ENCODE measurements around the gene NOD2. TPM values are rescaled to one million over a fixed set of nuclear protein-coding genes. Genes with fewer than 3 reads are reported as not detected.

NOD2 gene
- polyA plus RNA-seq, 10 donors = 0.62 to 1.6 (median 0.90) TPM

DNA sequence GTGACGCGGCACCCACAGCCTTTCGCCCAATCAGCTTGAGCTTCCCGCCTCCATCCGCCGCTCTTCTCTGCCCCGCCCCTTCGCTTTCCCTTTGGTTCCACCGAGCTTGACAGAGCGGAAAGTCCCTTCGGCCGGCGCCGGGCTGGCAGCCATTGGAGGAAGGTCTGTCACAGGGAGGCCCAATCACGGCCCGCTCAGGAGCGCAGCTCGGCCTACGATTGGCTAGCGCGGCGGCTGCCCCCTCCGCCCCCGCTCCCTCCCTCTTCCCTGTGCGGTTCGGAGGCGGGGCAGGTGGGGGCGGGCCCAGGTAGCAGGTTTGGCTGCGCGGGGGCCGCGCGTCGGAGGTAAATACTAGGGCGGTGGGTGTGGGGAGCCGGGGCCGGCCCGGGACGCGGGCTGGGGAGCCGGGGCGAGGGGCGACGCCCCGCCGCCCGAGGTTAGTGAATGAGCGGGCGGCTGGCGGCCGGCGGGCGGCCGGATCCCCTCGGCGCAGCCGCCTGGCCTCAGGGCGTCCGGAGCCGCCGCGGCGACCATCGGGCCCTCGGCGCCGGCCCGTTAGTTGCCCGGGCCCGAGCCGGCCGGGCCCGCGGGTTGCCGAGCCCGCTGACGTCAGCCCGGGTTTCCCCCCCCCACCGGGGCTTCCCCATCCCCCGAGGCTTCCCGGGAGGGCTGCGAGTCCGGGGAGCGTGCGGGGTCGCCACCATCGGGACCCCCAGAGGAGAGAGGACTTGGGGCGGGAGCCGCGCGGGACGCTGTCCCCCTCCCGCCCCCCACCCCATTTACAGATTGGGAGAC is 48.6 kb downstream of the NOD2 start, which contains the start of gene CYLD:
Gene CYLD, plus strand, starts transcription at position 306 of the 795 bp plus-strand sequence. CDS start 7,613 bp downstream, outside the sequence.
- DNase-seq = peak; percentile 99 to 100 (median 100)

DNA sequence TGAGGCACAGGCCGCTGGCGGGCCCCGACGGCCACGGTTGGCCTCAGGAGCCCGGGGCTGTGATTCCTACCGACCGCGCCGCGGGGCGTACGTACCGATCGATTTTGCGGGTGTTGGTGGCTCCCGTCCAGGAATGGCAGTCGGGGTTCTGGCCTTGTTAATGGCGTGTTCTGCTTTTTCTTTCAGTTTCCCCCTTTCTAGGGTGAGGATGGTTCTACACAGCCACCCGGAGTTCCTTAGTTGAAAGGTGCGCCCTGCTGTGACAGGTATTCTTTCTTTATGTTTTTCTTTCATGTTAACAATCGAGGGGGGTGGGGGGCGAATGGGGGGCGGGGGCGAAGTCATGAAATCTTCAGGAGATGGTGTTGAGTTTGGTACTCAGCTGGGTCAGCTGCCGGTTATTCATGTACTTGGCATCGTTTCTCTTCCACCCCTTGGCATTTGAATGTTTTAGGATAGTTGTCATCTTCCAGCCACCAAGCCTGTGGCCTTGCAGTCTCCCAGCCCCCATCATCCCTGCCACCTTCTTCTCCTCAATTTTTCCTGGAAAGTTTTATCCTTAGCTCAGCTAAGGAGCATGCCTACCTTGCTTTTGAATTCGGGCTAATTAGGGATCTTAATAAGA is 49.3 kb downstream of the NOD2 start:
- peak in 1 of 3 donors; percentile 48 for DNase-seq

DNA sequence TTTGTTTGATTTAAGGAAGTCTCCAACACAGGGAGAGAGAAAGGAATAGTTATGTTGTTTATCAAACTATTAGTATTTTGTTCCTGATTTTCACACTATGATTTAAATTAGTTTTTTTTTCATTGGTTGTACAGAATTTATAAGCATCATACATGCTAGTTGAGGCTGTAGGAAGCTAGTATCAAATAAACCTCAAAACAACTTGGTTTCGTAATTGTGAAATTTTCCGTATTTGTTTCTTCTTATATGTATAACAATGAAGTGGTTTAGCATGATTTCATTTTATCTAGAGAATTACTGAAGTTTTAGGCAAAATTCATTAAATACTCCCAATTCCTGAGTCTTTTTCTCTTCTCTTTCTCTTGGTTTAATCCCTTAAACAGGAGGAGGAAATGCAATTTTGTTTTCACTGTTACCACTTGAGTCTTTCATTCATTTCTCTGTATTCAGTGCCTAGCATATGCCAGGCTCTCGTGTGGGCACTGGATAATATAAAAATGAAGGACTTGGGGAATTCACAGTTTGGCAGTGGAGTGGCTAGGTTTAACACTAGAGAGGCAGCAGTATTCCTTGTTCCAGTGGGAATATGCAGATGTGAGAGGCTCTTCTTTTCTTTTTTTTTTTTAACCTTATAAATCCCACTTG is 50.3 kb downstream of the NOD2 start:
- no peak for DNase-seq

DNA sequence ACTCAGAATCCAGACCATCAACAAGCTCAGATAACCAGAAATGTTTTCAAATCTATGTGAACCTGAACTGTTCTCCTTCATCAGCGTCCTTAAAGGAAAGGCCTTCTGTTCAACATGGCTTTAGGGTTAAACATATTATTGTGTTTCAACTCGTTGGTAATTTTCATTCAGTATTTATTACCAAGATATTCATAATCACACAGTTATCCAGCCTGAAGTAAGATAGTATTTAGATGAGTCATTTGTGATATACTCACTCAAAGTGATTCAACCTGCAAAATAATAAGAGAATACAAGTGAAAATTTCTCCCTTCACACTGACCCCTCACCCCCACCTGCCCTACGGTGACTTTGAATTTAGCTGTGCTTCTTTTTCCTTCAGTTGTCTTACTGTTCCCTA is 51.5 kb downstream of the NOD2 start:
- no peak for DNase-seq

DNA sequence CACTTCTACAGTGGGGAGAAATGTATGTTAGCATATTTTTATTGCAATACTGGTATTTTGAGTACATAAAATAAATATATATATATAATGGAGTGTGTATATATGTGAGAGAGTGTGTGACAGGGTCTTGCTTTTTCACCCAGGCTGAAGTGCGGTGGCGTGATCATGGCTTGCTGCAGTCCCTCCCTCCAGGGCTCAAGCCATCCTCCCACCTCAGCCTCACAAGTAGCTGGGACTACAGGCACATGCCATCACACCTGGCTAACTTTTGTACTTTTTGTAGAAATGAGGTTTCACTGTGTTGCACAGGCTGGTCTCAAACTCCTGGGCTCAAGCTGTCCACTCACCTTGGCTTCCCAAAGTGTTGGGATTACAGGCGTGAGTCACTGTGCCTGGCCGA is 52.5 kb downstream of the NOD2 start:
- no peak for DNase-seq

DNA sequence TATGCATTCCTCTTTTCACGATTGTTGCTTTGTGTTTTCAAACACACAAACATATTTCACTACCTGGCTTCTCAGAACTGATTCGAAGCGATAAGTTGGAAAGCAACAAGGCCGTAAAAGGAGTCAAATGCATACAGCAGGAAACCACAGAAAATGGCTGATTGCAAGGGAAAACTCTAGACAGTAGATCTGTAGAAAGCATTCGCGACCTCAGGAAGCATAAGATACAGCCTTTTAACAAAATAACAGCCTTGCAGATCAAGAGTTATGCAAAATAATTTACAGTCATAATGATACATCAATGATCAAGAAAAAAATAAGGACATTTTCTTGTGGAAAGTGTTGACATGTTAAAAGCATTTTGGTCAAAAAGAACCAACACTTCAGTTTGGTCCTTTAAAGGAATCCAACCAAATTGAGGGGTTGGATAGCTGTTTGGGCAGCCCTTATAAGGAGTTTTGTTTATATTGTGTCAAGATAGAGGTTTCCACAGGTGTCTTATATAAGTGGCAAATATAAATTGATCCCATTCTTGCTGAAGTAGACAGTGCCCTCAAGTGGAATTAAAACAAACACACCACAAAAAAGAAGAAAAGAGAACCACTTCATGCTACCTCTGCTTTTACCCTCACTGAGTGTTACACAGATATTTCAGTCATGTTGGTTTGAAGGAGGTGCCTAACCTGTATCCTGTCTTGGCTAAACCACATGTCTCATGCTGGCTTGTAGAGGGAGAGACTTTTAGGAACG is 54.0 kb downstream of the NOD2 start:
- peak in 1 of 3 donors; percentile 21 for DNase-seq

DNA sequence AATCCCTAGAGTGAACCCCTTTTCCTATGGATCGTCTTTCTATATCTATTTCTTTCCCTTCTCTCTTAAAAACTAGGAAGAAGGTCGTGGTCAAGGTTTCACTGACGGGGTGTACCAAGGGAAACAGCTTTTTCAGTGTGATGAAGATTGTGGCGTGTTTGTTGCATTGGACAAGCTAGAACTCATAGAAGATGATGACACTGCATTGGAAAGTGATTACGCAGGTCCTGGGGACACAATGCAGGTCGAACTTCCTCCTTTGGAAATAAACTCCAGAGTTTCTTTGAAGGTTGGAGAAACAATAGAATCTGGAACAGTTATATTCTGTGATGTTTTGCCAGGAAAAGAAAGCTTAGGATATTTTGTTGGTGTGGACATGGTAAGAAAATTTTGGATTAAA is 58.1 kb downstream of the NOD2 start:
- no peak for DNase-seq

DNA sequence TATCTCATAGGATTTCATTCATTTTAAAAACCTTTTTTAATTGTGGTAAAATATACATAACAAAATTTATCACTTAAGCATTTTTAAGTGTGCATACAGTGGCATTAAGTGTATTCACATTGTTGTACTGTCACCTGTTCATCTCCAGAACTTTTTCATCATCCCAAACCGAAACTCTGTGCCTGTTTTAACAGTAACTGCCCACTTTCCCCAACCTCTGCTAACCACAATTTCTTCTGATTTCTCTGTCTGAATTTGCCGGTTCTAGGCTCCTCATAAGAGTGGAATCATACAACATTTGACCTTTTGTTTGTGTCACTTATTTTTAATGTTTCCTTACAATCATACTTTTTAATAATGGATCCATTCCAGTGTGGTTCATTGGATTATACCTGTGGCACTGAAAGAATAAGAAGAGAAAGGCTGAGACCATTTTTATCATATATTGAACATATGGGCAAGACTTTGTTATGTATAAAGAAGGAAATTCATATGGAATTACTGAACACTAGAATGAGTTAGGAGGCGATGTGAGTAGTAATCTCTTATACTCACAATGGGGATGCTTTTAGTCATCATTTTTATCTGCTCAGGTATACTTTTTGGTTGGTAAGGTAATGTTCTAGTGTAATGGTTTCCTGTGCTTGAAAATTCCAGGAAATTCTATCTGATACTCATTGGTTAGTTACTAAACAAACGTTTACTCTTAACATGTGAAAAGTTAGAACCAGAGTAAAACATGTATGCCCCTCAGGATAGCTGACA is 59.2 kb downstream of the NOD2 start:
- DNase-seq = no peak

DNA sequence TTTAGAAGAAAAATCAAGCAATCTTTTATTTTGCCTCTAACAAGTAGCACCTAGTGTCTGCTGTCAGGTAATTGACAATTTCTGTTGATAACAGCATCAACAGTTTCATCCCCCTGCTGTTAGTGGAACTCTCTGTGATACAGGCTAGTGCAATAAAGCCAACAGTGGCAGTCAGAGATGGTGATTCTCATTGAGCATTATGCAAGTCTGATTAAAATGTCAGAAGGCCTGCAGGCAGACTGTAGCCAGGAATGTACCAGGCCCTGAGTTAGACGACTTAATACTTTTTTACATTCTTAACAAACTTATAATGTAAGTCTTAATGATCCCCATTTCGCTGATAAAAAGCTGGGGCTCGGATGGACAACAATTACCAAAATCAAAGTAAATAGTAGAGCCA is 63.1 kb downstream of the NOD2 start:
- DNase-seq = no peak

DNA sequence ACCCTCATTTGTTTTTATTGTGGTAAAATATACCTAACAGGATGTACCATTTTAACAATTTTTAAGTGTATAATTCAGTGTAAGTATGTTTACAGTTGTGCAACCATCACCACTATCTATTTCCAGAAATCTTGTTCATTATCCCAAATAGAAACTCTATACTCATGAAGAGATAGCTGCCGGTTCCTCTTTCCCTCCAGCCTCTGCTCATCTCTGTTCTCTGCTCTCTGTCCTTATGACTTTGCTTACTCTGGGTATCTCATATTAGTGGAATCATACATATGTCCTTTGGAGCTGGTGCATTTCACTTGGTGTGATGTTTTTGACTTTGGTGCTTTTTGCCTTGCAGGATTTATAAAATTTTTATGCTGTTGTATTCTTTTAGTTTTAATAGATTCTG is 67.9 kb downstream of the NOD2 start:
- no peak for DNase-seq

DNA sequence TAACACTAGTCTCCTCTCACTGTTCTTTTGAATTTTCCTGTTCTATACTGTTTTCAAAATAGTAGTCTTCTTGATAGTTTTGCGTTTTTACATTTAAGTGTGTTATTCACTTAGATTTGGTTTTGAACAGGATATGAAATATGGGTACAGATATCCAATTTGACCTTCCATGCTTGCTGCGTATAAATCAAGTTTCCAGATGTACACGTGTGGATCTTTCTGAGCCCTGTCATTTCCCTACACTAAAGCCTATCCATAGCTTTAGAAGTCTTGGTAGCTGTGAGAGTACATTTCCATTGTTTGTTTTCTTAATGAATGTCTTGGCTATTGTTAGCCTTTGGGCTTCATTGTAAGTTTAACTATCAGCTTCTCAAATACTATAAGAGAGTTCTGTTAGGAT is 68.8 kb downstream of the NOD2 start:
- DNase-seq = no peak

DNA sequence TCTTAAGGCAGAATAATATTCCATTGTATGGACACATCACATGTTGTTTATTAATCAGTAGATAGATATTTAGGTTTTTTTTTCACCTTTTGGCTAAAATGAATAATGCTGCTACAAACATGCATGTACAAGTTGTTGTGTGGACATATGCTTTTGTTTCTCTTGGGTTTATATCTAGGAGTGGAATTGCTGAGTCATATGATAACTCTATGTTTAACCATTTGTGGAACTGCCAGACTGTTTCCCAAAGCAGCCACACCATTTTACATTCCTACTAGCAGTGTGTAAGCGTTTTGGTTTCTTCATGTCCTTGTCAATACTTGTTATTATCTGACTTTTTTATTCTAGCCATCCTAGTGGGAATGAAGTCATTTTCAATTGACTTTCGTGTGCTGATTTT is 69.8 kb downstream of the NOD2 start:
- no peak for DNase-seq

DNA sequence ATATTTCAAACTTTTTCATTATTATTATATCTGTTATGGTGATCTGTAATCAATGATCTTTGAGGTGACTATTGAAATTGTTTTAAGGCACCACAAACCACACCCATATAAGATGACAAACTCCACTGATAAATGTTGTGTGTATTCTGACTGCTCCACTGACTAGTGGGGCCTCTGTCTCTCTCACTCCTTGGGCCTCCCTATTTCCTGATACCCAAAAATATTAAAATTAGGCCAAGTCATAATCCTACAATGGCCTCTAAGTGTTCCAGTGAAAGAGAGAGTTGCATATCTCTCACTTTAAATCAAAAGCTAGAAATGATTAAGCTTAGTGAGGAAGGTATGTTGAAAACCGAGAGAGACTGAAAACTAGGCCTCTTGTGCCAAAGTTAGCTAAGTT is 71.9 kb downstream of the NOD2 start:
- no peak for DNase-seq

DNA sequence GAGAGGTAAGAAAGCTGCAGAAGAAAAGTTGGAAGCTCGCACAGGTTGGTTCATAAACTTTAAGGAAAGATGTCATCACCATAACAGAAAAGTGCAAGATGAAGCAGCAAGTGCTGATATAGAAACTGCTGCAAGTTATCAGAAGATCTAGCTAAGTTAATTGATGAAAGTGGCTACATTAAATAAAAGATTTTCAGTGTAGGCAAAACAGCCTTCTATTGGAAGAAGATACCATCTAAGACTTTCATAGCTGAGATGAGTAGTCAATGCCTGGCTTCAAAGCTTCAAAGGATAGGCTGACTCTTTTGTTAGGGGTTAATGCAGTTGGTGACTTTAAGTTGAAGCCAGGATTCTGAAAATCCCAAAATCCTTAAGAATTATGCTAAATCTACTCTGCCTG is 72.5 kb downstream of the NOD2 start:
- DNase-seq = no peak

DNA sequence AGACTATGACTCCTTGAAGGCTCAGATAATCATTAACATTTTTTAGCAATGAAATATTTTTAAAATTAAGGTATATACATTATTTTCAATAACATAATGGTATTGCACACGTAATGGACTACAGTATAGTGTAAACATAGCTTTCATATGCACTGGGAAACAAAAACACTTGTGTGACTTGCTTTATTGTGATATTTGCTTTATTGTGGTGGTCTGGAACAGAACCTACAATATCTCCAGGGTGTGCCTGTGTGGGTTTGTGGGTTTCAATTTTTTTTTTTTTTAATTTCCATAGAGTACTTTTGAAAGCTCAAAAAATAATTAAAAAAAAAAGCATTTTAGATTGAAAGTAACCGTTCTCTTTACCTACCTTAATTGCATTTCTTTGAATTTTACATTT is 73.8 kb downstream of the NOD2 start:
- DNase-seq = no peak

DNA sequence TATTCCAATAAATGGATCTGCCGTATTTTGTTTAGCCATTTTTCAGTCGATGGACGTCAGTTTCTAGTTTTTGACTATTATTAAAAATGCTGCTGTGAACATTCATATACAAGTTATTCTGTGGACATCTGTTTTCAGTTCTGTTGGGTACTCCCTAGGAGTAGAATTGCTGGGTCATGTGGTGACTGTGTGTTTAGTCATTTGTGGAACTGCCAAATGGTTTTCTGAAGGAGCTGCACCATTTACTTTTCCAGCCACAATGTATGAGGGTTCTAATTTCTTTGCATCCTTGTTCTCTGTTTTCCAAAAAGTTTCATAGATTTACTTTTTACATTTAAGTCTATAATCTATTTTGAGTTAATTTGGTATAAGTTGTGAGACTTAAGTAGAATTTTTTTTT is 78.0 kb downstream of the NOD2 start:
- DNase-seq = peak in 1 of 3 donors; percentile 13

DNA sequence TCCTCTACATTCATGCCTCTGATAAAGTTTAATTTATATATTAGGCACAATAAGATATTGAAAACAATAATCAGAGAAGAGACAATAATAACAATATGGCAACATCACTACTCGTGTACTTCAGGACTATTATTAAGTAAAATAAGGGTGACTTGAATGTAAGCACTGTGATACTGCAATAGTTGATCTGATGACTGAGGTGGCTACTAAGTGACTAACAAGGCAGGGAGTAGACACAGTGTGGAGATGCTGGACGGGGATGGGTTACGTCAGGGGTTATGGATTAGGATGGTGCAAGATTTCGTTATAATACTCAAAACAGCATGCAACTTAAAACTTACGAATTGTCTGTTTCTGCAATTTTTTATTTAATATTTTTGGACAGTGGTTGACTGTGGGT is 81.0 kb downstream of the NOD2 start:
- no peak for DNase-seq

DNA sequence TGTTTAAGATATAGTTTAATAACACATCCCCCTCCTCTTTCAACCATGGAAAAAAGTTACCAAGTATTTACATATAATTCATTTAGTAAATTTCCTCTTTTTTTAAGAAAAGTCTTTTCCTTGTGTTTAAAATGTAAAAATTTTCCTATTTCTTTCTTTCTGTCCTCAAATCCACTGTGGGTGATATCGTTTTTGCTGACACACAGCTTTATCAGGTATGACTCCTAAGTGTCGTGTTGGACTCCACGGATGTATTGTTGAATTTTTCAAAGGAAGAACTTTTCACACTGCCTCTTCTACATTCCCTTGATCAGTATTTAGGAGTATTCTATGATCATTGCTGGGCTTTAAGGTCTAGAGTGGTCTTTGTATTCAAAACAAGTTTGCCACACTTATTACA is 81.6 kb downstream of the NOD2 start:
- no peak for DNase-seq

DNA sequence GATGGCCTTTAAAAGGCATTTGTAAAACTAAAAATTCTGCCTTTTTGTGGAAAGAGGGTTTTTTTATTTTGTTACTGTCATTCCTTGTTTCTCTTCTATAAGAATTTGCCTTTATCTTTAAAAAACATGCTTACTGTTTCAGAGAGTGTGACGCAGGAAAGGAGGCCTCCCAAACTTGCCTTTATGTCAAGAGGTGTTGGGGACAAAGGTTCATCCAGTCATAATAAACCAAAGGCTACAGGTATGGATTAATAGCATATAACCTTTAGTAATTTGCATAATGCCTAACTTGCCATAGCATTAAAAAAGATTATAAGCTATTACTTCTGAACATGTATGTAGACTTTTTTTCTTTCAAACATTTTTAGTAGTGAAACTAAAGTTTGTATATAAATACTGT is 82.6 kb downstream of the NOD2 start:
- no peak for DNase-seq

DNA sequence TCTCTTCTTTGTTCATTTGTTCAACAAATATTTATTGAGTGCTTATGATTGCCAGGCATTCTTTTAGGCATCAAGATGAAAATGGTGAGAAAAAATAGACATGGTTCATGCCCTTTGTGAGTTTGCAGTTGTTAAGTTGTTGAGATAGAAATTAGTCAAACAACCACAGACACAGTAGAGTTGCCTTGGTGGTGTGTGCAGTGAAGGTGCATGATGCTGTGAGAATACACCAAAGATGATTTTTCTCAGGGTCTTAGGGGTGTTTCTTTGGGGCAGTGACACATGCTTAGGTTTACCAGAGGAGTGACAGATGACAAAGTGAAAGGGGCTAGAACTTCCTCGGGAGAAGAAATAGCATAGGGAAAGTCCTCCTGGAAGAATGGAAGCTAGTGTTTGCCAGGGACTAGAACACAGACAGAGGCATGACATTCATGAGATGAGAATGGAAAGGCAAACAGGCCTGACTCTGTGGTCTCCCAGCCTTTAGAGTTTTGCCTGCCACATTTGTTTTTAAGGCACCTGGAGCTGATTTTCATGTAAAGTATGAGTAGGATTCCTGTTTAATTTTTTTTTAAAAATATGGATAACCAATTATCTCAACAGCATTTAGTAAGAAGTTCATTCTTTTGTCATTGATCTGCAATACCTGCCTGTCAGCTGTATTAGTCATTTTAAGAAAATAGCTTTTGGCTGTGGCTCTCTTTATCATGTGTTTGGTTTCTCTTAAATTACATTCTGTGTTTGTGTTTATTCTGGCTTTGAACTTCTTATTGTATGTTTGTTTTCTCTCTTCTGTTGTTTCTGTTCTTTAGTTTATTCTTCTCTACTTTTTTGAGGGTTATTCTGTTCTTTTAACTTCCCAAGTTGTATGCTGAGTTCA is 85.1 kb downstream of the NOD2 start:
- no peak for DNase-seq
